Erythroblast (primary cell): ENCODE measurements around the gene CDC34.

Experiments
- GATA1 ChIP-seq: IDR thresholded peaks from 2 replicates; pipeline ENCODE4 v1.6.1; 2011; ENCODE audit warnings: low read depth, mild to moderate bottlenecking, control low read depth, low read length, moderate library complexity
- POLR2A ChIP-seq: IDR thresholded peaks from 2 replicates; pipeline ENCODE4 v1.6.1; 2011; ENCODE audit warnings: mild to moderate bottlenecking, low read length

DNA sequence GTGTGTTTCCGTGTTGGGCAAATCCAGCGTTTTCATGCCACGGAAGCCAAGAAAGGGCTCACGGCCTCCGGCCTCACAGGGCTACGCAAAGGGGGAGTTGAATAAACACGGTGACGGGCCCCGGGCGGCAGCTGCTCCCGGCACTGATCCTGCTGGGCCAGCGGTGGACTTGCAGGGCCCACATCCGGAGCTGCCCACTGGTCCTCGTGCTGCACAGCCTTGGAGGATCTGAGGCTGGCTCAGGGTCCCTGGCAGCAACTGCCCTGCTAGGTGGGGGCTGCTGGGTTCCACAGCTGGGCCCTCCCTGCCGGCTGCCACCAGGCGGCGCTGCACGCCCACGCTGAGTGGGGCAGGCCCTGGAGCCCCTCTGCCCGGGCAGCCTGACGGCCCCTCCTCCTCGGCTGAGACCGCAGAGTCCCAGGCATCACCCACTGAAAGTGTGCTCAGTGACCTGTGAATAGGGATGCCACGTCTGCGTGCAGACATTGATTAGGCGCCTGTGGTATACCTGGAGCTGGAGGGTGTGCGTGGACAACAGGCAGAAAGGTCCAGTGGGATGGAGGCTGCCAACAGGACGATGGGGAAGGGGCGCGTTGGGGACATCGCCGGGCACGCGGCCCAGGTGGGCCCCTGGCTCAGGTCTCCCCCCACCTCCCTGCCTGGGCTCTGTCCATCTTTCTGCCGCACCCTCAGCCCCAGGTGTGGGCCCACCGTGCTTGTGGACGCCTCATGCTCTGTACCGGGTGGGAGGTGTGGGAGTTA is 52.9 kb downstream of the CDC34 start:
- peak; percentile 68 for TF ChIP-seq POLR2A
- TF ChIP-seq GATA1, result no peak
